22Rv1 (cell line): ENCODE data around the gene DCT.

Source experiments
- ZFX ChIP-seq: fragments of 450-650 bp; IDR thresholded peaks from 2 replicates; pipeline ENCODE4 v1.6.1; 2017; ENCODE audit warnings: antibody characterized with exemption, borderline replicate concordance
- TF ChIP-seq, protein P1 (sequence below): fragments of 450-650 bp; IDR thresholded peaks from 2 replicates; pipeline ENCODE4 v1.5.1; 2017; ENCODE audit warnings: mild to moderate bottlenecking

DNA sequence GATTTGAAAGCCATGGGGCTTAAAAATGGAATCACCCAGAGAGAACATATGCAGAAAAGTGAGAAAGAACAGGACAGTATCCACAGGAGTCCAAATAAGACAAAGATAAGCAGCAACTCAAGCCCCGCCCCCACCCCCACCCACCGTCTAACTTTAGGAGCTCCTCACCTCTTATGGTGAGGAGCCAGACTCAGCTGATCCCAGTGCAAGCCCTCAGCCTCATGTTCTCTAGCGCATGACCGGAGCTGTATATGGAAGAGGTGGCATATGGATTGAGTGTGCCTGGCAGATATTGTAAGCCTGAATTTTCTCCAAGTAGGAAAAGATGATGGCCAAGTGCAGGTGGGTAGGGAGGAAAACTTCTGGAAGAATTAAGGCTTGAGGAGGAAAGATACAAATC lies 36.4 kb upstream of the DCT start:
- TF ChIP-seq, protein P1, sequence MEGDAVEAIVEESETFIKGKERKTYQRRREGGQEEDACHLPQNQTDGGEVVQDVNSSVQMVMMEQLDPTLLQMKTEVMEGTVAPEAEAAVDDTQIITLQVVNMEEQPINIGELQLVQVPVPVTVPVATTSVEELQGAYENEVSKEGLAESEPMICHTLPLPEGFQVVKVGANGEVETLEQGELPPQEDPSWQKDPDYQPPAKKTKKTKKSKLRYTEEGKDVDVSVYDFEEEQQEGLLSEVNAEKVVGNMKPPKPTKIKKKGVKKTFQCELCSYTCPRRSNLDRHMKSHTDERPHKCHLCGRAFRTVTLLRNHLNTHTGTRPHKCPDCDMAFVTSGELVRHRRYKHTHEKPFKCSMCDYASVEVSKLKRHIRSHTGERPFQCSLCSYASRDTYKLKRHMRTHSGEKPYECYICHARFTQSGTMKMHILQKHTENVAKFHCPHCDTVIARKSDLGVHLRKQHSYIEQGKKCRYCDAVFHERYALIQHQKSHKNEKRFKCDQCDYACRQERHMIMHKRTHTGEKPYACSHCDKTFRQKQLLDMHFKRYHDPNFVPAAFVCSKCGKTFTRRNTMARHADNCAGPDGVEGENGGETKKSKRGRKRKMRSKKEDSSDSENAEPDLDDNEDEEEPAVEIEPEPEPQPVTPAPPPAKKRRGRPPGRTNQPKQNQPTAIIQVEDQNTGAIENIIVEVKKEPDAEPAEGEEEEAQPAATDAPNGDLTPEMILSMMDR = no peak
- no peak for TF ChIP-seq ZFX
